ENCODE measurements around the gene SNAPC4.

The SNAPC4 gene

DNA sequence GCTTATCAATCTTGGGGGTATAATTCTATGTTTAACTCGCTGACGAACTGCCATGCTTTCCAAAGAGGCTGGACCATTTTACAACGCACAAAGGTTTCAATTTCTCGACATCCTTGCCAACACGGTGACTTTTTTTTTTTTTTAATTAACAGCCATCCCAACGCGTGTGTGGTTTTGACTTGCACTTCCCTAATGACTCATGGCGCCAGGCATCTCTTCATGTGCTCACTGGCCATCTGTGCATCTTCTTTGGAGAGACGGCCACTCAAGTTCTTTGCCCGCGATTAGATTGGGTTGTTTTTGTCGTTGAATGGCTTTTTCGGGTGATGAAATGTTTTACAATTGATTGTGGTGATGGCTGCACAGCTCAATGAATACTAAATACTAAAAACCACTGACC is 14.0 kb downstream of the SNAPC4 start:
- Histone ChIP-seq H3K79me2 (ENCODE audit: control insufficient read depth, low read length) (no peaks in the 10 kb centered on the region), H3K4me1 (ENCODE audit: control insufficient read depth, low read length) (no peaks in the 10 kb centered on the region), H3K4me3 (ENCODE audit: low read length) (no peak overlapping the region), H3K9me2 (replicated peaks; ENCODE audit: control insufficient read depth, low read length) (no peaks in the 10 kb centered on the region), H3K4me2 (ENCODE audit: low read length) (no peak overlapping the region), H3K36me3 (ENCODE audit: control insufficient read depth, low read length) (peaks cover 77% of the 10 kb centered on the region), H4K20me1 (ENCODE audit: control insufficient read depth, insufficient read depth, low read depth, low read length) (no peaks in the 10 kb centered on the region), H3F3A (ENCODE audit: control insufficient read depth, insufficient read depth) (no peaks in the 10 kb centered on the region), H3K27me3 (ENCODE audit: control insufficient read depth, low read length) (no peaks in the 10 kb centered on the region), H3K9me3 (ENCODE audit: control insufficient read depth, insufficient read depth, low read length) (no peaks in the 10 kb centered on the region), H3K27ac (ENCODE audit: low read depth, low read length) (no peak overlapping the region)
- TF ChIP-seq CTCF (IDR thresholded peaks at IDR 0.05; ENCODE audit: low read depth, low read length, poor library complexity, severe bottlenecking): no peak
- no peak for TF ChIP-seq EZH2phosphoT487 (IDR thresholded peaks at IDR 0.05; ENCODE audit: borderline replicate concordance, low read length)

- H3F3A ChIP-seq (ENCODE audit: control insufficient read depth, insufficient read depth): no peaks in the 10 kb centered on the region
- TF ChIP-seq EZH2phosphoT487 (IDR thresholded peaks at IDR 0.05; ENCODE audit: borderline replicate concordance, low read length): no peak
- TF ChIP-seq CTCF (IDR thresholded peaks at IDR 0.05; ENCODE audit: low read depth, low read length, poor library complexity, severe bottlenecking): no peak
- no peaks in the 10 kb centered on the region for H3K27me3 ChIP-seq (ENCODE audit: control insufficient read depth, low read length)
- no peaks in the 10 kb centered on the region for H3K9me3 ChIP-seq (ENCODE audit: control insufficient read depth, insufficient read depth, low read length)
- H3K4me1 ChIP-seq (ENCODE audit: control insufficient read depth, low read length): no peaks in the 10 kb centered on the region
- H3K4me3 ChIP-seq (ENCODE audit: low read length): no peak overlapping the region
- peaks cover 82% of the 10 kb centered on the region for H3K36me3 ChIP-seq (ENCODE audit: control insufficient read depth, low read length)
- no peaks in the 10 kb centered on the region for H3K9me2 ChIP-seq (replicated peaks; ENCODE audit: control insufficient read depth, low read length)
- H3K4me2 ChIP-seq (ENCODE audit: low read length): no peak overlapping the region
- no peaks in the 10 kb centered on the region for H3K79me2 ChIP-seq (ENCODE audit: control insufficient read depth, low read length)
- no peaks in the 10 kb centered on the region for H4K20me1 ChIP-seq (ENCODE audit: control insufficient read depth, insufficient read depth, low read depth, low read length)
- no peak overlapping the region for H3K27ac ChIP-seq (ENCODE audit: low read depth, low read length)
These were observed 15.0 kb downstream of the SNAPC4 start for GRCh38 chr9:136385015-136385414.

DNA sequence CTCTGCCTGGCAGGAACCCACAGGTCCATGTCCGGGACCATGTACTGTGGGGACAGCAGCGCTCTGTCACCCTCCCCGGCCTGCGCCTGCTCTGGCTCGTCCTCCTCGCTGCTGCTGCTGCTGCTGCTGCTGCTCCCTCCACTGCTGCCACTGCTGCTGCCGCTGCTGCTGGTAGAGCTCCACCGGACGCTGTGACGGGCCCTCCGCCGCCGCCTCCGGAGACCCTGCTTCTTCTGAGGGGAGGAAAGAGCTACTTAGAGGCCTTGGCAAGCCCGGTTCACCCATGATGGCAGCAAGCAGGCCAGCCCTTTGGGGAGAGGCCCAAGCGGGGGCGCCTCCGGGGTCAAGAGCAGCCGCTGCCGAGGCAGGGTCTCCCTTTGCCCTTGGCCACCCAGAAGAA is 16.5 kb downstream of the SNAPC4 start:
- Histone ChIP-seq H3K36me3 (ENCODE audit: control insufficient read depth, low read length) (peaks cover 80% of the 10 kb centered on the region), H3K9me3 (ENCODE audit: control insufficient read depth, insufficient read depth, low read length) (no peaks in the 10 kb centered on the region), H3F3A (ENCODE audit: control insufficient read depth, insufficient read depth) (no peaks in the 10 kb centered on the region), H3K4me2 (ENCODE audit: low read length) (no peak overlapping the region), H4K20me1 (ENCODE audit: control insufficient read depth, insufficient read depth, low read depth, low read length) (no peaks in the 10 kb centered on the region), H3K27me3 (ENCODE audit: control insufficient read depth, low read length) (no peaks in the 10 kb centered on the region), H3K4me1 (ENCODE audit: control insufficient read depth, low read length) (no peaks in the 10 kb centered on the region), H3K27ac (ENCODE audit: low read depth, low read length) (no peak overlapping the region), H3K4me3 (ENCODE audit: low read length) (no peak overlapping the region), H3K79me2 (ENCODE audit: control insufficient read depth, low read length) (no peaks in the 10 kb centered on the region), H3K9me2 (replicated peaks; ENCODE audit: control insufficient read depth, low read length) (no peaks in the 10 kb centered on the region)
- TF ChIP-seq EZH2phosphoT487 (IDR thresholded peaks at IDR 0.05; ENCODE audit: borderline replicate concordance, low read length) (no peak), CTCF (IDR thresholded peaks at IDR 0.05; ENCODE audit: low read depth, low read length, poor library complexity, severe bottlenecking) (no peak)

All from DOHH2 (cell line).